Measurements from ENCODE around the gene SLC27A3.

The SLC27A3 gene

DNA sequence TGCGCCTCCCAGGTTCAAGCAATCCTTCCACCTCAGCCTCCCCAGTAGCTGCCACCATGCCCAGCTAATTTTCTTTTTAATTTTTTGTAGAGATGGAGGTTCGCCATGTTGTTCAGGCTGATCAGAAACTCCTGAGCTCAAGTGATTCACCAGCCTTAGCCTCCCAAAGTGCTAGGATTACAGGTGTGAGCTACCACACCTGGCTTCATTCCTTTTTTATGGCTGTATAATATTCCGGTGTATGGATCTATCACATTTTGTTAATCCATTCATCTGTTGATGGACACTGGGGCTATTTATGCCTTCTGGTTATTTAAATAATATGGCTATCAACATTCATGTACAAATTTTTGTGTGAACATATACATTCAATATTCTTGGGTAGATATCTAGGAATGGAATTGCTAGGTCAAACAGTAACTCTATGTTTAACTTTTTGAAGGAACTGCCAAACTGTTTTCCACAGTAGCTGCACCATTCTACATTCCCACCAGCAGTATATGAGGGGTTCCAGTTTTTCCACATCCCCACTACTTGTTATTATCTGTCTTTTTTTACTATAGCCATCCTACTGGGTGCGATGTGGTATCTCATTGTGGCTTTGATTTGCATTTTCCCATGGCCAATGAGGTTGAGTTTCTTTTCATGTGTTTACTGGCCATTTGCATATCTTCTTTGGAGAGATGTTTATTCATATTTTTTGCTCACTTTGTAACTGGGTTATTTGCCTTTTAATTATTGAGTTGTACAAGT is 11.0 kb downstream of the SLC27A3 start:
- H2AFZ ChIP-seq (ENCODE audit: insufficient read depth, low read length, poor library complexity) = no peak overlapping the region
- peaks cover 0 to 2% of the 10 kb centered on the region in 2 experiments for H3K4me1 ChIP-seq (ENCODE audit: control insufficient read depth in 1 of 2, insufficient read depth in 2 of 2, low read length in 2 of 2)
- no peak overlapping the region for H3K4ac ChIP-seq (ENCODE audit: low read depth, low read length)
- H3K9ac ChIP-seq (ENCODE audit: low read length) = no peak overlapping the region
- H3K27me3 ChIP-seq (ENCODE audit: insufficient read depth, low read length) = no peaks in the 10 kb centered on the region
- no peak overlapping the region for H2BK5ac ChIP-seq (ENCODE audit: low read depth, low read length, poor library complexity)
- no peak overlapping the region for H3K27ac ChIP-seq (ENCODE audit: low read depth, low read length)
- no peak overlapping the region for H2AK5ac ChIP-seq (ENCODE audit: low read length)
- H3K79me1 ChIP-seq (ENCODE audit: low read length) = peaks cover 6% of the 10 kb centered on the region
- no peak for DNase-seq
- H3K79me2 ChIP-seq (ENCODE audit: control insufficient read depth, insufficient read depth, low read length, poor library complexity) = peaks cover 4% of the 10 kb centered on the region
- H3K4me2 ChIP-seq (ENCODE audit: low read length) = no peak overlapping the region
- H4K91ac ChIP-seq (ENCODE audit: low read depth, low read length) = no peak overlapping the region
- WGBS (ENCODE audit: extremely low coverage, insufficient coverage, insufficient read length) = no CpG with 5 or more reads among the region's 4 CpGs
- H2BK12ac ChIP-seq (ENCODE audit: low read length) = no peak overlapping the region
- no peak overlapping the region for H4K12ac ChIP-seq (ENCODE audit: low read depth, low read length)
- H2BK120ac ChIP-seq (ENCODE audit: insufficient read depth, low read length, poor library complexity) = no peak overlapping the region
- H3K18ac ChIP-seq (ENCODE audit: low read length) = no peak overlapping the region
- H3K4me3 ChIP-seq (ENCODE audit: low read depth, low read length) = no peak overlapping the region
- no peak overlapping the region for H3K23ac ChIP-seq (ENCODE audit: low read length)
- H3K14ac ChIP-seq (ENCODE audit: low read length) = no peak overlapping the region
- H3K9me3 ChIP-seq (ENCODE audit: insufficient read depth, low read depth, low read length) = no peaks in the 10 kb centered on the region
- no peaks in the 10 kb centered on the region for H3K36me3 ChIP-seq (ENCODE audit: control insufficient read depth in 1 of 2, insufficient read depth in 2 of 2, low read length in 2 of 2)
- no peak overlapping the region for H4K8ac ChIP-seq (ENCODE audit: low read depth, low read length)

DNA sequence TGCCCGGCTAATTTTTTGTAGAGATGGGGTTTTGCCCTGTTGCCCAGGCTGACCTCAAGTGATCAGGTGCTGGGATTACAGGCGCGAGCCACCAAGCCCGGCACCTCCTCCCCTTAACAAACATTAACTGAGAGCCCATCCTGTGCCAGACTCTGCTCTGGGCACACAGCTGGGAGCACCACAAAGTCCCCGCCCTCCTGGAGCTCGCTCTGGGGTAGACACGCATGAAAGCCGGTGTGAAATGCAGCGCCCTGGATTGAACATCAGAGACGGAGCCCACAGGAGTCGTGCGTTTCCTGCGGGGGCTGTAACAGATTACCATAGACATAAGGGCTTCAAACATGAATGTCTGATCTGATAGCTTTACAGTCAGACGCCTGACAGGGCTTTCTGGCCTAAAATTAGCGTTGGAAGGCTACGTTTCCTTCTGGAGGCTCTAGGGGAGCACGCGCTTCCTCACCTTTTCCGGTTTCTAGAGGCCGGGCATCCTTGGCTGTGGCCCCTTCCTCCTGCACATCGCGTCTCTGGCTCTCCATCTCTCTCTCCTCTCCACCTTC is 14.3 kb downstream of the SLC27A3 start:
- Histone ChIP-seq H3K79me1 (ENCODE audit: low read length) (no peaks in the 10 kb centered on the region), H3K79me2 (ENCODE audit: control insufficient read depth, insufficient read depth, low read length, poor library complexity) (no peaks in the 10 kb centered on the region), H3K9me3 (ENCODE audit: insufficient read depth, low read depth, low read length) (no peaks in the 10 kb centered on the region), H2AK5ac (ENCODE audit: low read length) (no peak overlapping the region), H3K4me3 (ENCODE audit: low read depth, low read length) (no peak overlapping the region), H3K27me3 (ENCODE audit: insufficient read depth, low read length) (no peaks in the 10 kb centered on the region), H3K36me3 (ENCODE audit: control insufficient read depth in 1 of 2, insufficient read depth in 2 of 2, low read length in 2 of 2) (no peaks in the 10 kb centered on the region), H3K9ac (ENCODE audit: low read length) (no peak overlapping the region), H3K4me1 (ENCODE audit: control insufficient read depth in 1 of 2, insufficient read depth in 2 of 2, low read length in 2 of 2) (no peaks in the 10 kb centered on the region), H3K27ac (ENCODE audit: low read depth, low read length) (no peak overlapping the region), H3K18ac (ENCODE audit: low read length) (no peak overlapping the region), H2BK120ac (ENCODE audit: insufficient read depth, low read length, poor library complexity) (no peak overlapping the region), H2BK12ac (ENCODE audit: low read length) (no peak overlapping the region), H3K4ac (ENCODE audit: low read depth, low read length) (no peak overlapping the region), H2BK5ac (ENCODE audit: low read depth, low read length, poor library complexity) (no peak overlapping the region), H2AFZ (ENCODE audit: insufficient read depth, low read length, poor library complexity) (no peak overlapping the region), H3K23ac (ENCODE audit: low read length) (no peak overlapping the region), H4K12ac (ENCODE audit: low read depth, low read length) (no peak overlapping the region), H3K14ac (ENCODE audit: low read length) (no peak overlapping the region), H3K4me2 (ENCODE audit: low read length) (no peak overlapping the region), H4K91ac (ENCODE audit: low read depth, low read length) (no peak overlapping the region), H4K8ac (ENCODE audit: low read depth, low read length) (no peak overlapping the region)
- no CpG with 5 or more reads among the region's 22 CpGs for WGBS (ENCODE audit: extremely low coverage, insufficient coverage, insufficient read length)
- no peak for DNase-seq

DNA sequence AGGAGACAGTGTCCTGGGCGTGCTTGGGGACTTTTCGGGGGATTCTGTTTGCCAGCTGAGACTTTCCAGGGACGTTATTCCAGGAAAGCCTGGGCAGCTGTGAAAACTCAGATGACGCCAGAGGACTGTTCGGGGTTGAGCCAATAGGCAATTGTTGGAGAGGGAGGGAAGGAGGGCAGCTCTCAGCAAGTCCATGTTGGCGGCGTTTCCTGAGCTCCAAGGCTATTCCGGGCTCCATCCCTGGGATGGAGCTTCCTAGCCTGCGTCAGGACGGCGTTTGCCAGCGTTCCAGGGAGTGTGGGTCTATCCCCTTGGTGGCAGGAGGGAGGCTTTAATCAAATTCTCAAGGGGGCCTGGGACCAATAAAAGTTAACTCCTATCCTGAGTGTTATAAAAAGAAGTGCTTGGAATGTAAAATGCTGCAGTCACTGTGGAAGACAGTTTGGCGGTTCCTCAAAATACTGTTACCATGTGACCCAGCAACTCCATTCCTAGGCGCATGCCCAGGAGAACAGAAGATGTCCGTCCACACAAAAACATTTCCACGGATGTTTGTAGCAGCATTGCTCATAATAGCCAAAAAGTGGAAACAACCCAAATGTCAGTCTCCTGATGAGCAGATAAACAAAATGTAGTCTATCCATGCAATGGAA is 15.2 kb downstream of the SLC27A3 start:
- Histone ChIP-seq H2BK12ac (ENCODE audit: low read length) (no peak overlapping the region), H2AFZ (ENCODE audit: insufficient read depth, low read length, poor library complexity) (no peak overlapping the region), H3K79me2 (ENCODE audit: control insufficient read depth, insufficient read depth, low read length, poor library complexity) (no peaks in the 10 kb centered on the region), H4K91ac (ENCODE audit: low read depth, low read length) (no peak overlapping the region), H3K36me3 (ENCODE audit: control insufficient read depth in 1 of 2, insufficient read depth in 2 of 2, low read length in 2 of 2) (no peaks in the 10 kb centered on the region), H2BK5ac (ENCODE audit: low read depth, low read length, poor library complexity) (no peak overlapping the region), H3K23ac (ENCODE audit: low read length) (no peak overlapping the region), H3K9ac (ENCODE audit: low read length) (no peak overlapping the region), H4K8ac (ENCODE audit: low read depth, low read length) (no peak overlapping the region), H3K27ac (ENCODE audit: low read depth, low read length) (no peak overlapping the region), H2AK5ac (ENCODE audit: low read length) (no peak overlapping the region), H3K9me3 (ENCODE audit: insufficient read depth, low read depth, low read length) (no peaks in the 10 kb centered on the region), H3K4ac (ENCODE audit: low read depth, low read length) (no peak overlapping the region), H3K14ac (ENCODE audit: low read length) (no peak overlapping the region), H3K79me1 (ENCODE audit: low read length) (no peaks in the 10 kb centered on the region), H3K27me3 (ENCODE audit: insufficient read depth, low read length) (no peaks in the 10 kb centered on the region), H3K18ac (ENCODE audit: low read length) (no peak overlapping the region), H3K4me1 (ENCODE audit: control insufficient read depth in 1 of 2, insufficient read depth in 2 of 2, low read length in 2 of 2) (no peaks in the 10 kb centered on the region), H2BK120ac (ENCODE audit: insufficient read depth, low read length, poor library complexity) (no peak overlapping the region), H3K4me3 (ENCODE audit: low read depth, low read length) (no peak overlapping the region), H3K4me2 (ENCODE audit: low read length) (no peak overlapping the region), H4K12ac (ENCODE audit: low read depth, low read length) (no peak overlapping the region)
- WGBS (ENCODE audit: extremely low coverage, insufficient coverage, insufficient read length) = no CpG with 5 or more reads among the region's 16 CpGs
- peak in 1 of 2 donors; percentile 18 for DNase-seq

DNA sequence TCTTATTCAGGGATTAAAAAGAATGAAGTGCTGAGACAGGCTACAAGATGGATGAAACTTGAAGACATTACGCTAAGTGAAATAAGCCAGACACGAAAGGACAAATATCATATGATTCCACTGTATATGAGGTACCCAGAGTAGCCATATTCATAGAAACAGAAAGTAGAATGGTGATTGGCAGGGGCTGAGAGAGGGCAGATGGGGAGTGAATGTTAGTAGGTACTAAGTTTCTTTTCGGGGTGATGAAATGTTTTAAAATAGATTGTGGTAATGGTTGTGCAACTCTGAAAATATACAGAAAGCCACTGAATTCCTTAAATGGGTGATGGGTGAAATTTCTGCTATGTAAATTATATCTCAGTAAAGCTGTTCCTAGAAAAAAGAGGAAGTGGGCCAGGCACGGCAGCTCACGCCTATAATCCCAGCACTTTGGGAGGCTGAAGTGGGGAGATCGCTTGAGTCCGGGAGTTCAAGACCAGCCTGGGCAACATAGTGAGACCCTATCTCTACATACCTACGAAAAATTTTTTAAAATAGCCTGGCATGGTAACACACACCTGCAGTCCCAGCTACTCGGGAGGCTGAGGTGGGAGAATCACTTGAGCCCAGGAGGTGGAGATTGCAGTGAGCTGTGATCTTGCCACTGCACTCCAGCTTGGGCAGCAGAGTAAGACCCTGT is 15.9 kb downstream of the SLC27A3 start:
- DNase-seq = peak in 1 of 2 donors; percentile 43
- no peak overlapping the region for H3K23ac ChIP-seq (ENCODE audit: low read length)
- no peak overlapping the region for H2AK5ac ChIP-seq (ENCODE audit: low read length)
- 100% methylated on average over 1 of the region's 9 CpGs for WGBS (ENCODE audit: extremely low coverage, insufficient coverage, insufficient read length)
- no peak overlapping the region for H3K14ac ChIP-seq (ENCODE audit: low read length)
- no peak overlapping the region for H3K4me2 ChIP-seq (ENCODE audit: low read length)
- H3K18ac ChIP-seq (ENCODE audit: low read length) = no peak overlapping the region
- no peaks in the 10 kb centered on the region for H3K79me1 ChIP-seq (ENCODE audit: low read length)
- H3K9ac ChIP-seq (ENCODE audit: low read length) = no peak overlapping the region
- no peak overlapping the region for H4K12ac ChIP-seq (ENCODE audit: low read depth, low read length)
- H3K4me3 ChIP-seq (ENCODE audit: low read depth, low read length) = no peak overlapping the region
- no peak overlapping the region for H3K4ac ChIP-seq (ENCODE audit: low read depth, low read length)
- H3K27ac ChIP-seq (ENCODE audit: low read depth, low read length) = no peak overlapping the region
- no peaks in the 10 kb centered on the region for H3K4me1 ChIP-seq (ENCODE audit: control insufficient read depth in 1 of 2, insufficient read depth in 2 of 2, low read length in 2 of 2)
- no peaks in the 10 kb centered on the region for H3K9me3 ChIP-seq (ENCODE audit: insufficient read depth, low read depth, low read length)
- no peak overlapping the region for H2BK120ac ChIP-seq (ENCODE audit: insufficient read depth, low read length, poor library complexity)
- H2BK12ac ChIP-seq (ENCODE audit: low read length) = no peak overlapping the region
- no peak overlapping the region for H2BK5ac ChIP-seq (ENCODE audit: low read depth, low read length, poor library complexity)
- H3K79me2 ChIP-seq (ENCODE audit: control insufficient read depth, insufficient read depth, low read length, poor library complexity) = no peaks in the 10 kb centered on the region
- H2AFZ ChIP-seq (ENCODE audit: insufficient read depth, low read length, poor library complexity) = no peak overlapping the region
- H4K8ac ChIP-seq (ENCODE audit: low read depth, low read length) = no peak overlapping the region
- H4K91ac ChIP-seq (ENCODE audit: low read depth, low read length) = no peak overlapping the region
- no peaks in the 10 kb centered on the region for H3K36me3 ChIP-seq (ENCODE audit: control insufficient read depth in 1 of 2, insufficient read depth in 2 of 2, low read length in 2 of 2)
- no peaks in the 10 kb centered on the region for H3K27me3 ChIP-seq (ENCODE audit: insufficient read depth, low read length)
